HepG2 (cell line): ENCODE results near the gene TMEM184B. TPM values are rescaled to one million over a fixed set of nuclear protein-coding genes. Genes with fewer than 3 reads are reported as not detected.

Experiments used
- ADNP ChIP-seq: sonication (generic); formaldehyde crosslinking; IDR thresholded peaks from 2 replicates; pipeline ENCODE4 v1.4.0; 2020; ENCODE audit warnings: missing genetic modification reagents
- MED8 ChIP-seq: sonication (generic); formaldehyde crosslinking; IDR thresholded peaks from 2 replicates; pipeline ENCODE4 v1.8.1; 2023; ENCODE audit warnings: mild to moderate bottlenecking, missing genetic modification reagents; ENCODE audit not compliant: insufficient replicate concordance
- ZNF17 ChIP-seq: sonication (generic); formaldehyde crosslinking; IDR thresholded peaks from 2 replicates; pipeline ENCODE4 v1.5.0; 2020; ENCODE audit warnings: mild to moderate bottlenecking, missing genetic modification reagents
- ZNF264 ChIP-seq: sonication (generic); formaldehyde crosslinking; IDR thresholded peaks from 2 replicates; pipeline ENCODE4 v1.4.0; 2020; ENCODE audit warnings: missing genetic modification reagents
- ZNF407 ChIP-seq: sonication (generic); formaldehyde crosslinking; IDR thresholded peaks from one replicate; pipeline ENCODE4 v1.5.1; 2020; ENCODE audit warnings: mild to moderate bottlenecking, missing genetic modification reagents; ENCODE audit errors: not compliant biosample characterization
- ZSCAN12 ChIP-seq: sonication (generic); formaldehyde crosslinking; IDR thresholded peaks from 2 replicates; pipeline ENCODE4 v1.9.0; 2021; ENCODE audit warnings: mild to moderate bottlenecking, missing genetic modification reagents
- polyA plus RNA-seq, 8 experiments: library from polyadenylated mRNA; depleted of rRNA in 3 of 8; stranded (reverse) in 7 of 8; unstranded in 1 of 8; fragments of >200 nt; fragmentation: Illumina TruSeq in 4 of 8; extraction: Trizol in 4 of 8; gene quantifications; 2 replicates each; pipeline versions ENCODE4 v1.2.1 to v1.2.3, GENCODE V29; 2011 to 2016; ENCODE audit warnings: low read depth in 4 of 8, missing spikeins in 1 of 8, mixed read lengths in 1 of 8; ENCODE audit not compliant: insufficient read depth in 1 of 8
- total RNA-seq, 5 experiments: library from RNA; depleted of rRNA; stranded (reverse); fragments of >200 nt; fragmentation: Illumina TruSeq; extraction: Trizol; gene quantifications; 2 replicates each; pipeline ENCODE4 v1.2.3, GENCODE V29; 2016; ENCODE audit warnings: low read depth in 1 of 5
- TF ChIP-seq, protein P1 (sequence below): IDR thresholded peaks from 2 replicates; pipeline ENCODE4 v1.6.1; 2016; ENCODE audit warnings: mild to moderate bottlenecking, missing biosample characterization, missing genetic modification reagents

The TMEM184B gene
- total and polyA plus RNA-seq, 2 of the 13 experiments (the other 11 are each of a cell fraction or from before 2014, with no cell fraction given): 15.9 to 16.0 TPM

GRCh38 chr22:38276166-38276565, 3.4 kb upstream of the TMEM184B start (continued):
- TF ChIP-seq ZNF407 (CRISPR knock-in tag): no peak
- TF ChIP-seq ZNF264: no peak
- TF ChIP-seq MED8 (CRISPR knock-in tag): no peak
- TF ChIP-seq, protein P1, sequence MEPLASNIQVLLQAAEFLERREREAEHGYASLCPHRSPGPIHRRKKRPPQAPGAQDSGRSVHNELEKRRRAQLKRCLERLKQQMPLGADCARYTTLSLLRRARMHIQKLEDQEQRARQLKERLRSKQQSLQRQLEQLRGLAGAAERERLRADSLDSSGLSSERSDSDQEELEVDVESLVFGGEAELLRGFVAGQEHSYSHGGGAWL (CRISPR knock-in tag): no peak
- TF ChIP-seq ZSCAN12 (CRISPR knock-in tag): no peak
- TF ChIP-seq ADNP: no peak
- TF ChIP-seq ZNF17 (CRISPR knock-in tag): no peak
